ENCODE data around the gene INPP5E.

INPP5E gene

DNA sequence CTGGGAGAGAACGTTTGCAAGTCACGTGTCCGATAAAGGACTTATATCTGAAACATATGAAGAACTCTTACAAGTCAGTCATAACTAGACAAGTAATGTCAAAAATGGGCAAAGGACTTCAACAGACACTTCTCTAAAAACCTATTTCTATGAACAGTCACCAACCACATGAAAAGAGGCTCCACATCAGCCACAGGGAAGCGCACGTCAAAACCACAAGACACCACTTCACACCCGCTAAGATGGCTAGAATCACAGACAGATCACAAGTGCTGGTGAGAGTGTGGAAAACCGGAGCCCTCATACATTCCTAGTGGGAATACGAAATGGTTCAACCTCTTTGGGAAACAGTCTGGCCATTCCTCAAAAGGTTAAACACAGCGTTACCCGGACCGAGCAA lies 54.6 kb downstream of the INPP5E start:
- H3K27ac ChIP-seq, result no peak overlapping the region
- TF ChIP-seq, protein P1, sequence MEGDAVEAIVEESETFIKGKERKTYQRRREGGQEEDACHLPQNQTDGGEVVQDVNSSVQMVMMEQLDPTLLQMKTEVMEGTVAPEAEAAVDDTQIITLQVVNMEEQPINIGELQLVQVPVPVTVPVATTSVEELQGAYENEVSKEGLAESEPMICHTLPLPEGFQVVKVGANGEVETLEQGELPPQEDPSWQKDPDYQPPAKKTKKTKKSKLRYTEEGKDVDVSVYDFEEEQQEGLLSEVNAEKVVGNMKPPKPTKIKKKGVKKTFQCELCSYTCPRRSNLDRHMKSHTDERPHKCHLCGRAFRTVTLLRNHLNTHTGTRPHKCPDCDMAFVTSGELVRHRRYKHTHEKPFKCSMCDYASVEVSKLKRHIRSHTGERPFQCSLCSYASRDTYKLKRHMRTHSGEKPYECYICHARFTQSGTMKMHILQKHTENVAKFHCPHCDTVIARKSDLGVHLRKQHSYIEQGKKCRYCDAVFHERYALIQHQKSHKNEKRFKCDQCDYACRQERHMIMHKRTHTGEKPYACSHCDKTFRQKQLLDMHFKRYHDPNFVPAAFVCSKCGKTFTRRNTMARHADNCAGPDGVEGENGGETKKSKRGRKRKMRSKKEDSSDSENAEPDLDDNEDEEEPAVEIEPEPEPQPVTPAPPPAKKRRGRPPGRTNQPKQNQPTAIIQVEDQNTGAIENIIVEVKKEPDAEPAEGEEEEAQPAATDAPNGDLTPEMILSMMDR (conservative IDR thresholded peaks at IDR 0.05; ENCODE audit: low read depth), result no peak
- ChIA-PET POLR2A (ENCODE audit: low non-redundant PET) (no interaction called here), CTCF (interaction anchor here (0.6 to 0.9 kb wide), 2 partner anchors 21 to 221 kb away, joined by 3 to 5 read pairs; no protein-coding TSS in a partner anchor)
- no peak for DNase-seq (ENCODE audit: low spot score)

DNA sequence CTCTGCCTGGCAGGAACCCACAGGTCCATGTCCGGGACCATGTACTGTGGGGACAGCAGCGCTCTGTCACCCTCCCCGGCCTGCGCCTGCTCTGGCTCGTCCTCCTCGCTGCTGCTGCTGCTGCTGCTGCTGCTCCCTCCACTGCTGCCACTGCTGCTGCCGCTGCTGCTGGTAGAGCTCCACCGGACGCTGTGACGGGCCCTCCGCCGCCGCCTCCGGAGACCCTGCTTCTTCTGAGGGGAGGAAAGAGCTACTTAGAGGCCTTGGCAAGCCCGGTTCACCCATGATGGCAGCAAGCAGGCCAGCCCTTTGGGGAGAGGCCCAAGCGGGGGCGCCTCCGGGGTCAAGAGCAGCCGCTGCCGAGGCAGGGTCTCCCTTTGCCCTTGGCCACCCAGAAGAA lies 56.2 kb downstream of the INPP5E start:
- TF ChIP-seq, protein P1 (conservative IDR thresholded peaks at IDR 0.05; ENCODE audit: low read depth), result no peak
- CTCF ChIA-PET, result interaction anchor here (0.6 to 1.5 kb wide), 2 partner anchors 18 to 1243 kb away, joined by 3 to 4 read pairs; no protein-coding TSS in a partner anchor
- POLR2A ChIA-PET (ENCODE audit: low non-redundant PET), result no interaction called here
- no peak for DNase-seq (ENCODE audit: low spot score)
- H3K27ac ChIP-seq, result no peak overlapping the region

DNA sequence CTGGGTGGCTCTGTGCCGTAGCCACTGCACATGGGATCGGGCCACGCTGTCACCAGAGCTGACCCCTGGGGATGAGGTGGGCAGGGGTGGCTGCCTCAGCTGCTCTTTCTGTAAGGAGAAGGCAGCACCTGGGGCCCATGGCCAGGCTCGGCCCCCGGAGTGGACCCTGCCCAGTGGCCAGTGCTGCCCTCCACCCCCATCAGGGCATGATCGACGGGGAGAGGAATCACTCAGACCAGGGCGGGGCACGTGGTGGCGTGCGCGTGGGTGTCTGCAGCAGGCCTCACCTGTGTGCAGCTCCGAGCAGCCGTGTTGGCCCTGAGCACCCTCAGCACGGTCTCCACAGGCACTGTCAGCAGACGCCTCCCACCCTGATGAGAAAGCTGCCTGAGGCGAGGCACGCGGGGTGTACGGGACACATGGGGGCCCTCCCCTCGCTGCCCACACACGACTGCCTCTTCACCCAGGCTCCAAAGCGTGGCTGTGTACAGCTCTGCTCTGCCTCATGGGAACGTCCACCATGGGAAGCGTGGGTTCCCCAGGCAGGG lies 57.6 kb downstream of the INPP5E start:
- TF ChIP-seq, protein P1 (conservative IDR thresholded peaks at IDR 0.05; ENCODE audit: low read depth), result no peak
- ChIA-PET POLR2A (ENCODE audit: low non-redundant PET) (interaction anchor here (0.8 kb wide), 1 partner anchor 12 kb away, joined by 3 read pairs; no protein-coding TSS in a partner anchor), CTCF (interaction anchor here (0.5 to 1.4 kb wide), 3 partner anchors 21 to 212 kb away, joined by 3 to 4 read pairs (median 3); no protein-coding TSS in a partner anchor)

DNA sequence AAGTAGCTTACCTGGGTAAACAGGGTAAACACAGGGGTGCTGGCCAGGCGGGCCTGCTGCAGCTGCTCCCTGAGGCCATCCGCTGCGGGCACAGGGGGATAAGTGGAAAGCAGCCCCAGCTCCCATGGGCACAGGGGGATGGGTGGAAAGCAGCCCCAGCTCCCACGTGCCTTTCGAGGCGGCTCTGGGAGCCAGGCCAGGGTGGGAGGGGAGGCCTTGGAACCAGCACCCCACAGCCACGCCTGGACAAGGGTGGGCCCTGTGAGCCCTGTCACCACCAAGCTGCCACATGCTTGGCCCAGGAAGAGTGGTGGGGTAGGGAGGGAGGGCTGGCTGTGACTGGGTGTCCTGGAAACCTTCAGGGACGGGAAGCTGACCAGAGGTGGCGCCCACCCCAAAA lies 58.3 kb downstream of the INPP5E start:
- ChIA-PET POLR2A (ENCODE audit: low non-redundant PET) (no interaction called here), CTCF (interaction anchor here (0.7 to 1.4 kb wide), 4 partner anchors 9 to 211 kb away, joined by 3 to 4 read pairs (median 4); no protein-coding TSS in a partner anchor)
- peak overlapping the region; percentile 21 for H3K27ac ChIP-seq
- TF ChIP-seq, protein P1 (conservative IDR thresholded peaks at IDR 0.05; ENCODE audit: low read depth), result no peak
- no peak for DNase-seq (ENCODE audit: low spot score)

More for the DNA sequence above, 57.6 kb downstream of the INPP5E start:
- peak overlapping the region; percentile 21; the same call in 1 of the 2 replicates for H3K27ac ChIP-seq
- no peak for DNase-seq (ENCODE audit: low spot score)

DNA sequence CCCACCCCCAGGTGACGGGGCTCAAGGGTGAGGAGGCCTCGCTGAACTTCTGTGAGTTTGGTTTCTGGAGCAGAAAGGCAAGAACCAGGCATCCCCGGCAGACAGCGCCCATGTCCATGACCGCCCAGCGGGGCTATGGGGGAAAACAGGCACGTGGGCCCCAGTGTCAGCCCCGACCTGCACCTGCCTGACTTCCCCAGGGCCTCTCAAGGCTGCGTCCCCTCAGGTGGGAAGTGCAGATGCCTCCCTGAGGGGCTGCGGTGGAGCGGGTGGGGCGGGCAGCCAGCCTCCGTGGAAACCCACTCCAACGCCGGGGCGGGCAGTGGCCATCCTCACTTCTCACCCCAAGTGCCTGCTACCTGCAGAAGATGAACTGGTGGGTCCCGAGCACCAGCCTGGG lies 59.3 kb downstream of the INPP5E start:
- H3K27ac ChIP-seq, result peak overlapping the region; percentile 21
- TF ChIP-seq, protein P1 (conservative IDR thresholded peaks at IDR 0.05; ENCODE audit: low read depth), result no peak
- ChIA-PET POLR2A (ENCODE audit: low non-redundant PET) (no interaction called here), CTCF (interaction anchor here (0.9 to 1.4 kb wide), 3 partner anchors 8 to 67 kb away, joined by 3 to 4 read pairs (median 4); no protein-coding TSS in a partner anchor)
- no peak for DNase-seq (ENCODE audit: low spot score)

DNA sequence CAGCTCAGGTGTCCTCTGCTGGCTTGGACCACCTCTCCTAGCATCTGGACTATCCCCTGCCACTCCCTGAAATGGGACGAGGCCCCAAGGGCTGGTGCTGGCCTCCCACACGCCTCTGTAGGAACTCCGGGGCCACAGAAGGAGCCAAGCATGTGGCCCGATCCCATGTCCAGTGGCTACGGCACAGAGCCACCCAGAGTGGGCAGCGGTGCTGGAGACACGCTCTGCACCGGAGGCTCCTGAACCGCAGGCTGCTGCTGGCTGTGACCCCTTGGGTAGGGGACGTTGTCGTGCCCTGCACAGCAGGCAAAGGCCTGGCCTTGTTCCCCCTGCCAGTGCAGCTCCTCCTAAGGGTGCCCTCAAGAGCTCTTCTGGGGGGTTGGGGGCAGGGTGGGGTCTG lies 59.8 kb downstream of the INPP5E start:
- CTCF ChIA-PET, result interaction anchor here (0.7 kb wide), 1 partner anchor 63 kb away, joined by 5 read pairs; no protein-coding TSS in a partner anchor
- POLR2A ChIA-PET (ENCODE audit: low non-redundant PET), result no interaction called here
- TF ChIP-seq, protein P1 (conservative IDR thresholded peaks at IDR 0.05; ENCODE audit: low read depth), result no peak
- no peak for DNase-seq (ENCODE audit: low spot score)
- peak overlapping the region; percentile 2; the same call in 1 of the 2 replicates for H3K27ac ChIP-seq
